Measurements from ENCODE around the gene DGCR6.
"Not testable (repeated sequence)": the region's sequence is repeated elsewhere in the genome, so short reads cannot be mapped to it uniquely, and the experiment has no call there.

DGCR6 gene

GRCh38 chr22:18905540-18906409, at the start of gene DGCR6:
Gene DGCR6 (plus strand): TSS chr22:18906320. CDS start chr22:18906375, 55 bp downstream.
- DNase-seq (ENCODE audit: low read depth in 1 of 2, low spot score in 1 of 2): no peak

GRCh38 chr22:18859314-18859713, 46.8 kb upstream of the DGCR6 start:
- DNase-seq (ENCODE audit: low read depth in 1 of 2, low spot score in 1 of 2): not testable (repeated sequence)

GRCh38 chr22:18881260-18881659, 24.9 kb upstream of the DGCR6 start:
- DNase-seq (ENCODE audit: low read depth in 1 of 2, low spot score in 1 of 2): peak; percentile 4 to 65

- not testable (repeated sequence) for DNase-seq (ENCODE audit: low read depth in 1 of 2, low spot score in 1 of 2)
Measured at GRCh38 chr22:18884465-18884864, 21.7 kb upstream of the DGCR6 start.

- no peak for DNase-seq (ENCODE audit: low read depth in 1 of 2, low spot score in 1 of 2)
Measured at GRCh38 chr22:18888115-18888514, 18.0 kb upstream of the DGCR6 start.

GRCh38 chr22:18890510-18891192, 15.5 kb upstream of the DGCR6 start:
- DNase-seq (ENCODE audit: low read depth in 1 of 2, low spot score in 1 of 2): not testable (repeated sequence)

- not testable (repeated sequence) for DNase-seq (ENCODE audit: low read depth in 1 of 2, low spot score in 1 of 2)
Measured at GRCh38 chr22:18893775-18894174, 12.3 kb upstream of the DGCR6 start.

GRCh38 chr22:18896037-18896657, 10.0 kb upstream of the DGCR6 start:
- DNase-seq (ENCODE audit: low read depth in 1 of 2, low spot score in 1 of 2): not testable (repeated sequence)

GRCh38 chr22:18906410-18906745, 258 bp downstream of the DGCR6 start:
- not testable (repeated sequence) for DNase-seq (ENCODE audit: low read depth in 1 of 2, low spot score in 1 of 2)

GRCh38 chr22:18906896-18907295, 776 bp downstream of the DGCR6 start:
- no peak for DNase-seq (ENCODE audit: low read depth in 1 of 2, low spot score in 1 of 2)

GRCh38 chr22:18909556-18909955, 3.4 kb downstream of the DGCR6 start:
- no peak for DNase-seq (ENCODE audit: low read depth in 1 of 2, low spot score in 1 of 2)

- DNase-seq (ENCODE audit: low read depth in 1 of 2, low spot score in 1 of 2): not testable (repeated sequence)
Measured at GRCh38 chr22:18911535-18911934, 5.4 kb downstream of the DGCR6 start.

- not testable (repeated sequence) for DNase-seq (ENCODE audit: low read depth in 1 of 2, low spot score in 1 of 2)
Measured at GRCh38 chr22:18912264-18912946, 6.3 kb downstream of the DGCR6 start.

GRCh38 chr22:18914558-18914957, 8.4 kb downstream of the DGCR6 start:
- DNase-seq (ENCODE audit: low read depth in 1 of 2, low spot score in 1 of 2): not testable (repeated sequence)

- not testable (repeated sequence) for DNase-seq (ENCODE audit: low read depth in 1 of 2, low spot score in 1 of 2)
Measured at GRCh38 chr22:18915550-18915949, 9.4 kb downstream of the DGCR6 start.

- DNase-seq (ENCODE audit: low read depth in 1 of 2, low spot score in 1 of 2): not testable (repeated sequence)
Measured at GRCh38 chr22:18917818-18918217, 11.7 kb downstream of the DGCR6 start.

GRCh38 chr22:18920257-18920902, 14.3 kb downstream of the DGCR6 start:
- not testable (repeated sequence) for DNase-seq (ENCODE audit: low read depth in 1 of 2, low spot score in 1 of 2)

GRCh38 chr22:18925368-18926064, 19.4 kb downstream of the DGCR6 start:
- no peak for DNase-seq (ENCODE audit: low read depth in 1 of 2, low spot score in 1 of 2)

- DNase-seq (ENCODE audit: low read depth in 1 of 2, low spot score in 1 of 2): no peak
Measured at GRCh38 chr22:18927020-18927419, 20.9 kb downstream of the DGCR6 start.

- DNase-seq (ENCODE audit: low read depth in 1 of 2, low spot score in 1 of 2): no peak
Measured at GRCh38 chr22:18927573-18927972, 21.5 kb downstream of the DGCR6 start.
